Pulmonary artery endothelial cell (primary cell): ENCODE results near the gene MRPS10. TPM values are rescaled to one million over a fixed set of nuclear protein-coding genes. Genes with fewer than 3 reads are reported as not detected.

Experiments used
- DNase-seq: peaks from one replicate; pipeline ENCODE4 v3.0.0-alpha.2; 2011; ENCODE audit warnings: low read depth, low spot score
- total RNA-seq: library from RNA; depleted of rRNA; stranded (reverse); fragments of >200 nt; gene quantifications from 2 replicates; pipeline ENCODE4 v1.2.3, GENCODE V29; 2014

MRPS10 gene
- total RNA-seq, result 65.6 and 67.7 TPM in 2 replicates

DNA sequence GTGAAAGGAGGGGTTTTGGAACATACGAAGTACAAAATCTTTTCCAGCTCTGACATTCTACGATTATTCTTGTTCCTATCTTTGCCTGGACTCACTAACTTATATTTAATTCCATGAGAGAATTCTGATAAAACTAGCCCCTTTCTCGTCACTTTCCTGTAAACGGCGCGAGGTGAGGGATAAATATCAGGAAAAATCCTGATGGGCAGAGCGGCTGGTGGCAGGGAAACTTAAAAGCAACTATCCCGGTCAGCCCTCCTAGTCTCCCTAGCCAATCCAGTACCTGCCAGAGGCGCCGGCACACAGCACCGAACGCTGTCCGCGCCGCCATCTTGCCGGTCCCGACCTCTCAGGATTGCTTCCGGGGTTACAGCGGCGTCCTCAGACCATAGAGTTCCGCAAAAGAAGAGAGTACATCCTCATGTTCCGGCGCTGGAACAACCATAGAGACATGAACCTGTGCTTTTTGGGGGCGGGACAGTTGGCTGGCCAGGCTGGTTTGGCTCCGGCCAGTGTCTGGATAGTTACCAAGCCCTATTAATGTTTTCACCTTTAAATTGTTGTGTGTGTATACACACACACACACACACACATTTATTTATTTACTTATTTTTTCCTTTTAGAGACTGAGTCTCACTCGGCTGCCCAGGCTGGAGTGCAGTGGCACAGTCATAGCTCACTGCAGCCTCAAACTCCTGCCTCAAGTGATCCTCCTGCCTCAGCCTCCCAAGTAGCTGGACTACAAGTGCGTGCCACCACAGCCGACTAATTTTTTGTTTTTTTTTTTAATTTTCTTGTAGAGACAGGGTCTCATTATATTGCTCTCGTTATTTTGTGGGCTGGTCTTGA lies at the start of gene MRPS10:
Gene MRPS10 (minus strand): TSS at position 343 of the 849 bp plus-strand sequence. CDS start 12 bp downstream, at position 331.
- DNase-seq, result peak; percentile 86

- DNase-seq, result no peak
These were observed 48.9 kb upstream of the MRPS10 start for GRCh38 chr6:42266538-42266937.

DNA sequence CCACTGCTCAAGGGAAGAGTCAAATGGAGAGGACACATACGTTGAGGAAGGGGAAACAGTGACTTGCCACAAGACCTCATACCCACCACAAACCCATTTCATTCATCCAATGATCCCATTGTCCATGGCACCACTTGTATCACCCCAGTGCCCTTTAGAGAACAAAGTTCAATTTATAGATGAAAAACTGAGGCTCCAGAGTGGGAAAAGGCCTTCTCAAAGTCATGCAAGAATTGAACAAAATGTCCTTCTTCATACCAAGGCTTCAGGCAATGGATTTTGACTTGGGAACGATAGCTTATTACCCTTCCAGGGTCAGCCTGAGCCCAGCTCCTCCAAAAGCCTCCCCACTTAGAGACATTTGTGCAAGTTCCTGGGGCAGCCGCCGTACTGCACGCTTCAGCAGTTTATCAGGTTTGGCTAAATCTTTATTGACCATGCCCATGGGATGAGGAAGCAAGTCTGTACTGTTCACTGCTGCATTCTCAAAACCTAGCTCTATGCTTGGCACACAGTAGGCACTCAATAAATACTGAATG lies 47.3 kb upstream of the MRPS10 start:
- DNase-seq, result no peak

GRCh38 chr6:42264162-42264851 lies 46.6 kb upstream of the MRPS10 start:
- DNase-seq, result no peak

GRCh38 chr6:42263165-42263728 lies 45.6 kb upstream of the MRPS10 start:
- no peak for DNase-seq

DNA sequence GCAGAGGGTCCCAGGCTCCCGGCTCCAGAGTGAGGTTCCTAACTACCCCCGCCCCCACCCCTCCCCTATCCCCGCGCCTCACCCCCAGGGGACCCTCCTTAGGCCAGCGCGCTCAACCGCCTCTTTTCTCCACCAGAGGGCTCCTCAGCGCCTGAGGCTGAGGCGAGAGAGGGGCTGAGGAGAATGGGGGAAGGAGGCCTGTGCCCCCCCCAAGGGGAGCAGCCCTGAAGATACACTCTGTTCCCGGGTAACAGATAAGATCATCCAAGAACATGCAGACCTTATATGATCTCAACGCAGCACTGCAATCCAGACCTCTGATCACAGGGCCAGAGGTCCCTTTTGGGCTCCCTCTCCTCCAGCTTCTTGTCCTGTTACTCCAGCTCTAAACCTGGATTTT lies 43.3 kb upstream of the MRPS10 start:
- DNase-seq, result no peak

DNA sequence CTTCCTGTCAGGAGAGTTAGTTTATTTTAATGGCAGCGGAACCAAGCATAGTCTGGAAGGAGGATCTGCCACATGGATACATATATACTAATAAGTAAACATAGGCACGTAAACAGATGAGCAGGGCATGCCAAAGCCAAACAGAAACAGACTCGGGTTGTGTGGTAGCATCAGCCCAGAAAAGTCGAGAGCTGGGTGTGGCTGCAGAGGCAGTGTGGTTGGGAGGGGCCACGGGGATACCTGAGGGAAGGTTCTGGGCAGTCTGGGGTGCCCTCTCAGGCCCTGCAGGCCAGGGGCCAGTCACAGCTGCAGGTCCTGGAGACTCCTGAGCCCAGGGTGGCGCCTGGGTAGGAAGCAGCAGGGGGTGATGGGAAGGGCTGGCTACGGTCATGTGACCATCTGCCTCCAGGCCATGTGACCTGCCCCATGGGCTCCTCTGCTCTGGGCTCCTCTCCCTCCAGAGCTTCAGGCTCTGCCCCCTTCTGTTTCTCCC lies 42.8 kb upstream of the MRPS10 start:
- no peak for DNase-seq

GRCh38 chr6:42259841-42260395 lies 42.3 kb upstream of the MRPS10 start:
- no peak for DNase-seq

GRCh38 chr6:42259286-42259685 lies 41.6 kb upstream of the MRPS10 start:
- DNase-seq, result no peak

- DNase-seq, result no peak
These were observed 40.0 kb upstream of the MRPS10 start for GRCh38 chr6:42257614-42258013.

DNA sequence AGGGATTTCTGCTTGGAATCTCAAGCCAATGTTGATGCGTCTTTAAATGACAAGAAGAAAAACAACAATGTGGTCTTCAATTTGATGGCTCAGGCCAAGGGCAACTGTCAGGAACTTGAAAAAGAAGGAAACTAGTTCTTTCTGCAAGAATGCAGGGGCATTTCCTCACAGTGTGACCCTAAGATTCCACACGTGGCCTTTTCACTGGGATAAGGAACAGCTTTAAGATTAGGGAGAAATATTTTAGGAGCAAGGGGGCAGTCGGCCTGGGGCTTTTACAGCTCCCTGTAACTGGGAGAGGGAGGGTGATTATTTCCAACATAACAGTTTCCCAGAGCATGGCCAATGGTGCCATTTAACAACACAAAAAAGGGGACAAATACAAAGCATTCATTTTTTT lies 39.4 kb upstream of the MRPS10 start:
- DNase-seq, result peak; percentile 15

GRCh38 chr6:42255050-42255449 lies 37.4 kb upstream of the MRPS10 start:
- no peak for DNase-seq

- no peak for DNase-seq
These were observed 36.8 kb upstream of the MRPS10 start for GRCh38 chr6:42254505-42254904.

DNA sequence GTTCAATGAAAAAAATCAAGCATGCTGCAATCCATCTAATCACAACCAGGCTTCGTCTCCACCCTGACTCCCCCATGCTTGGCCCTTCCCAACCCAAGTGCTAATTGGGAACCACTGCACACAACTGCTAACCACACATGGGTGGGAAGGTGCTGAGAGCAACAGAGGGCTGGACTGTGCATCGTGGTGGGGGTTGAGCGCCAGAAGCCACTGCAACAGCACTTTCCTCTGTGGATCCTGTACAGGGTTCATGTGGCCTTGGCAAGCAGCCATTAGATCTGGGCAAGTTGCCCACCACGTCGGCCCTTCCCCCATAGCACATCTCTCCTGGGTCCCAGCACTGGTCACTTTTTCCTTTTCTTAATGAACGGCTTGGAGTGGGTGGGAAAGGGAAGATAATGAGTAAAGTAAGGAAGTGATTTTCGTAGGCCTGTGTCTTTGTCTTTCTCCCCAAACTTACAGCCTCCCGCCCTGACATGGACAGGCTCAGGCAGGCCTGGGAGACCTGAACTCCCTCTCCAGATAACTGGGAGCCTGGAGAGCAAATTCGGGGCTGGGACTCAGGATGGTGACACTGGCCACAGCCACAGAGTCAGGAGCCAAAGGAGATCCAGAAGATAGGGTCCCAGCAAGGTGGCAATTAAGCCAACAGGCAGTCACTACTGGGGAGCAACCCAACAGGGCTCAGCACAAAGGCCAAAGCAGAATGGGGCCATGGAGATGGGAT lies 34.4 kb upstream of the MRPS10 start:
- no peak for DNase-seq

DNA sequence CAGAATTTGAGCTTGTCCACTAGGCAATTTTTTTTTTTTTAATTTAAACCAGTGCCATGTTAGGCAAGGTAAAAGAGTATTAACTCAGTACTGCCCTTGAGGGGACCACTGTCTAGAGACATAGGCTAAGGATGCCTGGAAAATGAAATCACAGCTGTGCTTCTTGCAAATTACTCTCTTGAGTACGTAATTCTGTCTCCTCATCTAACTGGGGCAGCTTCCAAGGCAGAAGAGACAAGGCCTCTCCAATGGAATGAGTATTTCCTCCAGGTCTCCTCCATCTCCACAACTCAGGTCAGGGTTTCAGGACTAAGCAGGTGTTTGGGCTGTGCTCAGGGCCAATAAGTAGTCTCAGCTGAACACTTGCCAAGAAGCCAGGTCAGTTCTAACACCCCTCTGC lies 33.8 kb upstream of the MRPS10 start:
- no peak for DNase-seq

GRCh38 chr6:42250274-42250931 lies 32.7 kb upstream of the MRPS10 start:
- no peak for DNase-seq

DNA sequence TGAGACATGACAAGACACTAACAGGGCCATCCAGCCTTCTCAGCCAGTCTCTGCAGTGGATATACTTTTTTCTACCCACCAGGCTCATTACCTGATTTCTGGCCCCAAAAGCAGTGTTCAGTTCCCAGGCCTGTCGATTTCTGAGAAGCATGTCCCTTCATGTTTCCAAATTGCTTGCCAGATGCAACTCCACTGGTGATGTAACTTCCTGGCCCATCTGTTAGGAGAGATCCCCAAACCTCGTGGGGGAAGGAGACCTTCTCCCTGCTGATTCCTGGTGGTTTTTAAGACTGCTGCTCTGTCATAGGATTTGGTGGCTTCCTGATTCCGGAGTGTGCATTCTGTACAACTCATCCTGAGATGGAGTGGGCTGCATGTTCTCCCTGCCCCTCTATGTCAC lies 31.6 kb upstream of the MRPS10 start:
- no peak for DNase-seq

- no peak for DNase-seq
These were observed 25.4 kb upstream of the MRPS10 start for GRCh38 chr6:42243046-42243445.

DNA sequence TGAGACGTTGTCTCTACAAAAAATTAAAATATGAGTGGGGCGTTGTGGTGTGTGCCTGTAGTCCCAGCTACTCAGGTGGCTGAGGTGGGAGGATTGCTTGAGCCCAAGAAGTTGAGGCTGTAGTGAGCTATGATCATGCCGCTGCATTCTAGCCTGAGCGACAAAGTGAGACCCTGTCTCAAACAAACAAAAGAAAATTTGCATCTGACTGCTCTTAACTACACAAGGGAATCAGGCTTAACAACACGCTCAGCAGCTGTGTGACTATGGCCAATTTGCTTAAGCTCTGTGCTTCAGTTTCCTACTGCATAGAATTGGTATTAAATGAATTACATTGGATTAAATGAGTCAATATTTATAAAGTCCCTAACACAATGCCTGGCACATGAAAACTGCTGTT lies 24.3 kb upstream of the MRPS10 start:
- no peak for DNase-seq

GRCh38 chr6:42239736-42240375 lies 22.2 kb upstream of the MRPS10 start:
- DNase-seq, result no peak
